HL-60/S4 treated with retinoic acid at 250 ng/mL for 4 days and 3 days (cell line): ENCODE measurements around the gene BEX4.
"Not testable (repeated sequence)": the region's sequence is repeated elsewhere in the genome, so short reads cannot be mapped to it uniquely, and the experiment has no call there.

ENCODE experiments used
- in situ Hi-C: fragments of 300-500 bp; cut with MboI; formaldehyde crosslinking; loops from 2 replicates; pipeline ENCODE4 v1.7.0; 2022; ENCODE audit warnings: low sequenced_read_pairs

BEX4 gene, protein sequence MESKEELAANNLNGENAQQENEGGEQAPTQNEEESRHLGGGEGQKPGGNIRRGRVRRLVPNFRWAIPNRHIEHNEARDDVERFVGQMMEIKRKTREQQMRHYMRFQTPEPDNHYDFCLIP

DNA sequence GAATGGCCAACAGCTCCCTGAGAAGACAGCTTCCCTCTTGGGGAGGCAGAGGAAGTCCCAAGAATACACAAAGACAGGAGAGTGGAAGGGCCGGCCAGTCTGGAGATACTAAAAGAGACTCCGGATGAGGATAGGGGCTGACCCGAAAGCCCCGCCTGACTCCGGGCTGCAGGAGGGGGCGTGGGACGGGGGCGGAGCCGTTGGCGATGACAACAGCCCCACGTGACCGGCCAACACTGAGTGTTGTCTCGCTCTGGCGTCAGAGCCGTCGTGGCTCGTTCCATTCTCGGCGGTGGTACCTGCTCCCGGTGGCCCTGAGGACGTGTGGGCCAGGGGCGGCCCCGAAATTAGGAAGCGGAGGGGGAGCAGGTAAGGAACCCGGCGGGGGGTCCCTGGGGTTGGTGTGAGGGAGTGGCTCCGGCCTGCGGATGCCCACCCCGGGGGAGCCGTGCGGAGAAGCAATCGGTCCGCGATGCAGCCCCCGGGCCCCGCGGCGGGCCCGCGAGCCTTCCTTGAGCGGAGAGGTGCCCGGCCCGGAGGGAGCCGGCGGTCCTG, at the start of gene BEX4:
BEX4 (plus strand) TSS at position 239 of the 555 bp plus-strand sequence. CDS start 1,046 bp downstream, outside the sequence.
- in situ Hi-C loops, result no loop called here

DNA sequence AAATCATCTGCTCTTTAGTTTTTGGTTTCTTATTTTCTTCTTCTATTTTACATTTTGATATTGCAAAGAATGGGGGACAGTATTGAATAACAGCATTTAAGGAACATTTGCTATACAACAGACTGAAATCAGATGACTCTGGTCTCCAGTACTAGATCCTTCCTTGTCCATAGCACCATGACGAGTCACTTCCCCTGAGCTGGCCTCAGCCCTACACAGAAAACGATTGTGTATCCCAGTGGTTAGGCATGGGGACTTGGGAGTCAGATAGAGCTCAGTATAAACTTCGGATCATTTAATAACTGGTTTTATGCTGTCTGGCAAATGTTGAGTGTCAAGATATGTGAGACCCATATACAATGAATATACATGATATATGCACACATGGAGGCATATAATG, 44.7 kb upstream of the BEX4 start:
- in situ Hi-C loops, result loop anchor here (10.0 kb wide), 1 partner anchor 215 kb away; no protein-coding TSS in a partner anchor

DNA sequence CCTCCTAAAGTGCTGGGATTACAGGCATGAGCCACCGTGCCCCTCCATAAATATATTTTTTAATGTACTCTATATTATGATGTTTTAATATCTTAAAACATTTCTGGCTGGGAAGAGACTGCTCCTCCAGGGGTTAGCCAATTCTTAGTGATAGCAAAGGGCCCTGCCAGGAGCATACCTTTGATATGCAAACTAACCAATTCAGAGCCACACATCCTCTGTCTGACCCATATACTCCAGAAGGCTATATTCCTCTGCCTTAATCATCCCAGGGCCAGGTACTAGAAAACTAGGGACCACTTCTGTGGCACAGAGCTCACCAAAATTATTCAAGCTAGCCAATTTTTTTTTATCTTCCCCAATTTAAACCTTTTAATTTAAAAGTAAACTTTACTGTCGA, 43.6 kb upstream of the BEX4 start:
- in situ Hi-C loops, result loop anchor here (10.0 kb wide), 1 partner anchor 217 kb away; no protein-coding TSS in a partner anchor

DNA sequence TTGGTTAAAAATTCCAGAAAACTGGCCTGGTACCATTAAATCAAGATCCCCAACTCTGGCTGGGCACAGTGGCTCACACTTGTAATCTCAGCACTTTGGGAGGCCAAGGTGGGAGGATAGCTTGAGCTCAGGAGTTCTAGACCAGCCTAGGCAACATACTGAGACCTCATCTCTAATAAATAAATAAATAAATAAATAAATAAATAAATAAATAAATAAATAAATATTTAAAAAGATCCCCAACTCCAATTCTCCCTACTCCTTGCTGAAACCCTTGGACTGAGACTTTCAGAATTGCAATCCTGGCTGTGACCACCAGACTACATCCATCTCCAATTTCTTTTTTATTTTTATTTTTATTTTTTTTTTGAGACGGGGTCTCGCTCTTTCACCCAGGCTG, 39.7 kb upstream of the BEX4 start:
- in situ Hi-C loops, result loop anchor here (10.0 kb wide), 1 partner anchor 220 kb away; no protein-coding TSS in a partner anchor

DNA sequence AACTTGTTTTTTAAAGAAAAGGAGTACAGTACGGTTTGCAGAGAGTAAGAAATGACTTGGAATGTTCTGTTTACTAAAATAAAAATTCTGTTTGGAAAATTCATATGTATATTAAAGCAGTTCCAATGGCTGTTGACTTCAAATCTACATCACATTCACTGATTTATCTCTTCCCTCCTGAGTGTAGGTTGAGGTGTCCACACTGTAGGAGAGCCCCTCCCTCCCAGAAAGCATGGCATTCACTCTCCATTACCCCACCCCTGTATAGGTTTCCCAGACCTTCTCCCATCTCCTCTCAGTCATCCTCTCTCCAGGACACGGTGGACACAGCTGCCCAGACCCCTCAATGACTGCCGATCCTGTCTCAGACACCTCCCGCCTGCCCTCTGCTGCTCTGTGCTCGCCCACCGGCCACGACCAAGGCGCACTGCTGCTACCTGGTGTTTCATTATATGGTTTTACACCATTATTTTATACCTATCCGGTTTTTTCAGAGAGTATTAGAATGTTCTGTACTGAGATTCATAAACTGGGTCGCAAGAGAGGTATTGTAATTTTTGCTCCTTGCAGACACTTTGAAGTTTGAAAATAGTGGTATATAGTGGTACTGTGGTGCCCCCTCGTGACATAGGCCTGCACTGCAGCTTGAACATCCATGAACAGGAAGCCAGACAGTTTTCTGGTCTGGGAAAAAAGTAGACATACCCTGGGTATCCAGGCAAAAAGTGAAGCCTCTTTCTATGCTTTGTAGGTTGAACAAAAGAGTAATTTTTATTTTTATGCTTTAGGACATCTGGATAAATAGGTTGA, 38.8 kb upstream of the BEX4 start:
- in situ Hi-C loops, result loop anchor here (10.0 kb wide), 1 partner anchor 221 kb away; no protein-coding TSS in a partner anchor

DNA sequence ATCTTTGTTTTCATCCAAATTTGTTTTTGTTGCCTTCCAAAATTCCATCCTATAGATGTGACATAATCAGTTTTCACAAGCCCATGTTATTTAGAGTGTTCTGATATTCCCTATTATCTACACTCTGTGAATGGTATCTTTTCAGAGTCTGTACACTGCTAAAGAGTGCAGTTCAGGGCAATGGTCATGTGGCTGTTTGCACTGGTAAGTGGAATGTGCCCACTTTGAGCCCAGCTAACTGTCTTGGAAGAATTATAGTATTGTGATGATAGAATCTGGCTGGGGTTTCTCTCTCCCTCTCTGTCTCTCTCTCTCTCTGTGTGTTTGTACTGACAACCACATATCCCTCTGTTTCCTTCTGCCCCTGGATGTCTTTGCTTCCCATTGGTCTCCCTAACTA, 37.4 kb upstream of the BEX4 start:
- in situ Hi-C loops, result loop anchor here (10.0 kb wide), 1 partner anchor 223 kb away; no protein-coding TSS in a partner anchor

DNA sequence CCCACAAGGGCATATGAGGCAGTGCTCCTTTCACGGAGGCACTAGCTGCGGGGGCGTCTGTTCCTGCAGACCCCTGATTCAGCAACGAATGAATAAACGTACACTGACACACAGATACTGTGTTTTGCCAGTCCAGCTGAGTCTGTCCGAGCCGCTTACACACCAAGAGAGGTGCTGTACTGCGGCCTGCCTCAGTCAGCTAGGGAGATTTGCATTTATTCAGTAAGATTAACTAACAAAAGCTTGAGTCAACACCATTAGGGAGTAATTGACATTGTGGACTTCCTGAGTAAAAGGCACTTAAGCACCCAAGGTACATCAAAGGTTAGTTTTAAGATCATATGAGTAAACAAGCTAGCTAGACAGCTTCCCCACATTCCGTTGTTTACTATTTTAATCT, 31.0 kb upstream of the BEX4 start:
- in situ Hi-C loops, result no loop called here

DNA sequence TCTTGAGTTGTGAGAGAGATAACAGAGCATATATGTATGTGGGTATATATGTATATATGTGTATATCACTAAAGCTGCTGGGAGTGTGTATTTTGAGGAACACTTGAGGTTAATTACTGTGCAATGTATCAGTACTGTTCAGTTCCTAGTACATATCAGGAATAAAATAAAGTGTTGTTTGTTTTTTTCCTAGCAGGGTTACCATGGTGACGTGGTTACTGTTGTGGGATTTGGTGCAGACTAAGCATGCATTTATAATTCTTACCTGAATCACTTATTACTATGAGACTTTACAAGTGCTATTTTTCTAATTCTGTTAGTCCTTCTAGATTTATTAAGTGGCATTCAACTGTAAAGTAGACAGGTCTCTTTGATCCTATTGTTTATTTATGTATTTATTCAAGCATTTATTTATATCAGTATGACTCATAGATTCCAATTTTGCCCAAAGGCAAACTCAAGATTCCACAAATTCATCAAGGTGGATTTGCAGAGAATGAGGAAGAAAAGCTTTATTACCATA, 26.9 kb upstream of the BEX4 start:
- in situ Hi-C loops, result no loop called here

DNA sequence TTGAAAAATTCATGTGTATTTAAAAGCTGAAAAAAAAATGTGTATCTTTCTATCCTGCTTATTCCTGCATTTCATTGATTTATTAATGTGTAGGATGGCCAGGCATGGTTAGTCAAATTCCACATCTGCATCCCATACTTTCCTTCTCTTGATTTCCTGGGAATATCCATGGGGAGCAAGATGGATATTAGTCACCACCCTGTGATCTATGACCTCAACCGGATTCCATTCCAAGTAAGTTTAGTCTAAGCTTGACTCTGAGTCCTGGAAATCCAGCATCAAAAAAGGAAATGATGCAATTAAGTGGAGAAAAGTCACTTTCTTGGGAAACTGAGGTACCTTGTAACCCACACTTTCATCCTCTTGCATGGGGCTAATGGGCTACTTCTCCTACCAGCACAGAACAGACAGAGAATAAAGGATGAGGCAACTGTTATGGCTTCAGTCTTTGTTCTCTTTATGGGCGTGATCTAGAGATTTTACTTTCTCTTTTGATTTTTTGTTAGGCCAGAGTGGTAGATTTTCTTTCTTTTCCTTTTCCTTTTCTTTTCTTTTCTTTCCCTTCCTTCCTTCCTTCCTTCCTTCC, 17.1 kb upstream of the BEX4 start:
- in situ Hi-C loops, result no loop called here

DNA sequence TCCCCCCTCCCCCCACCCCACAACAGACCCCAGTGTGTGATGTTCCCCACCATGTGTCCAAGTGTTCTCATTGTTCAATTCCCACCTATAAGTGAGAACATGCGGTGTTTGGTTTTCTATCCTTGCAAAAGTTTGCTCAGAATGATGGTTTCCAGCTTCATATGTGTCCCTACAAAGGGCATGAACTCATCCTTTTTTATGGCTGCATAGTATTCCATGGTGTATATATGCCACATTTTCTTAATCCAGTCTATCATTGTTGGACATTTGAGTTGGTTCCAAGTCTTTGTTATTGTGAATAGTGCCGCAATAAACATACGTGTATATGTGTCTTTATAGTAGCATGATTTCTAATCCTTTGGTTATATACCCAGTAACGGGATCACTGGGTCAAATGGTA, 16.2 kb upstream of the BEX4 start:
- in situ Hi-C loops, result not testable (repeated sequence)

DNA sequence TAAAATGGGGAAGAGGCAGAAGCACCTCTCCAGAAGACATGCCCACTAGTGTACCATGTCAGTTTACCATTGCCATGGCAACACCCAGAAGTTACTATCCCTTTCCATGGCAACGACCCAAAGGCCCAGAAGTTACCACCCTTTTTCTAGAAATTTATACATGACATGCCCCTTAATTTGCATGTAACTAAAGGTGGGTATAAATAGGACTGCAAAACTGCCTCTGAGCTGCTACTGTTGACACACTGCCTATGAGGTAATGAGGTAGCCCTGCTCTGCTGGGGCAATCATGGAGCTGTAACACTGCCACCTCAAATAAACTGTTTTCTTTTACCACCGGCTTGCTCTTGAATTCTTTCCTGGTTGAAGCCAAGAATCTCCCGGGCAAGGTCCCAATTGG, 13.9 kb upstream of the BEX4 start:
- in situ Hi-C loops, result no loop called here

DNA sequence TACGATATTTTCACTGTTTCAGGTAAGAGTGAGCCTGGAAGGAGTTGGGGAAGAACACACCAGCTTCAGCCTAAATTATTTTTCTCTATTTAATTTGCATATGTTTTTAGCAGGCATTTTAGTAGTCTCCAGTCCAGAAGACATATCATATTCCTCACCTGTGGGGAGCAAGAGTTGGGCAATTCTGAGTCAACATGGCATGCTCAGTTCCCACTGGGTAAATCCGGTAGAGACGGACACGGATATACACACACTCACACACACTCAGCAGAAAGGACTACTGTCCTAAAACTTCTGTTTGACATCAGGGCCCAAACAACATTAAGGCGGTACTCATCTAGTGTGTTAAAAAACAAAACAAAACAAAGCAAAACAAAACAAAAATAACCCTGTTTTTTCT, 4.9 kb upstream of the BEX4 start:
- in situ Hi-C loops, result no loop called here

DNA sequence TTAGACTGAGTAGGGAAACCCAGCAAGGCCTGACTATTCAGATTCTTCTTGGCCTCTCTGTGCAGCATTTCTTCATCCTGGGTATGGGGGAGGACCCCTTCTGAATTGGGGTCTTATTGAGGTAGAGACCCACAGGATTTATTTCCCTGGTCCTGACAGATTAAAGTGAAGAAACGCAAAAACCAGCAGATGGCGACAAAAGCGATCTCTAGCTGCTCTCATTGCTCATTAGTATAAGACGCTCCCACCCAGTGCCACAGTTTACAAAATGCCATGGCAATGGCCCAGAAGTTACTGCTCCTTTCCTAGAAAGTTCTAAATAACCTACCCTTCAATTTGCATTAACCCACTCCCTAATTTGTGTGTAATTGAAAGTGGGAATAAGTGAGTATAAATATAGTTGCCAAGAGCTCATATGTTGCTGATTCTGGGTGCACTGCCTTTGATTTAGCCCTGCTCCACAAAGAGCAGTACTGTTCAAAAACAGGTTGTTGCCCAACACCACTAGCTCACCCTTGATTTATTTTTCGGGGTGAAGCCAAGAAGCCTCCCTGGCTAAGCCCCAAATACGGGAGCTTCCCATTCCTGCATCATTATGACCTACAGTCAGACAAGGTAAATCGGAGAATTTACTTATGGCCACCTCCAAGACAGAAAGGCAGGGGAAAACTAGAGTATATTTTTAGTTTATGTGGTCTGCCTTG, 3.7 kb upstream of the BEX4 start:
- in situ Hi-C loops, result no loop called here

DNA sequence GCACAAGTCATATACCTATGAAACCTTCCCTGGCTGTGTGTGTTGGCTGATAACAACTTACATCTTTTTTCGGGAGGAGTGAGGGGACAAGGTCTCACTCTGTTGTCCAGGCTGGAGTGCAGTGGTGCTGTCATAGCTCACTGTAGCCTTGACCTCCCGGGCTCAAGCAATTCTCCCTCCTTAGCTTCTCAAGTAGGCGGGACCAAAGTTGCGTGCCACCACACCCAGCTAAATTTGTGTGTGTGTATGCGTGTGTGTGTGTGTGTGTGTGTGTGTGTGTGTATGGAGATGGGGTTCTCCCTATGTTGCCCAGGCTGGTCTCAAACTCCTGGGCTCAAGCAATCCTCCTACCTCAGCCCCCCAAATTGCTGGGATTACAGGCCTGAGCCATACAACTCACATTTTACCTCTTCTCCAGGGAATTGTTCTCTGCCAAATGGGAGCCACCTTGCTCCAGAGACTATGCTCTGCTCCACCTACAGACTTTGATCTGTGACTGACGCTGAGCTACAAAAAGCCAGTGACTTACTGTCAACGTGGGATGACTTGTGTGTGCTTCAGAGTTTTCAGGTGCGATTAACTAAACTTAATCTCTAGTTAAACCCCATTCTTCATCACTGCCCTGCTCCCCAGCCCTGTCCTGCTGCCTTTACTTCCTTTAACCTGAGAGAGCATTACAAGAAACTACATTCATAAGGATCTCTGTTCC, 2.0 kb upstream of the BEX4 start:
- in situ Hi-C loops, result no loop called here

DNA sequence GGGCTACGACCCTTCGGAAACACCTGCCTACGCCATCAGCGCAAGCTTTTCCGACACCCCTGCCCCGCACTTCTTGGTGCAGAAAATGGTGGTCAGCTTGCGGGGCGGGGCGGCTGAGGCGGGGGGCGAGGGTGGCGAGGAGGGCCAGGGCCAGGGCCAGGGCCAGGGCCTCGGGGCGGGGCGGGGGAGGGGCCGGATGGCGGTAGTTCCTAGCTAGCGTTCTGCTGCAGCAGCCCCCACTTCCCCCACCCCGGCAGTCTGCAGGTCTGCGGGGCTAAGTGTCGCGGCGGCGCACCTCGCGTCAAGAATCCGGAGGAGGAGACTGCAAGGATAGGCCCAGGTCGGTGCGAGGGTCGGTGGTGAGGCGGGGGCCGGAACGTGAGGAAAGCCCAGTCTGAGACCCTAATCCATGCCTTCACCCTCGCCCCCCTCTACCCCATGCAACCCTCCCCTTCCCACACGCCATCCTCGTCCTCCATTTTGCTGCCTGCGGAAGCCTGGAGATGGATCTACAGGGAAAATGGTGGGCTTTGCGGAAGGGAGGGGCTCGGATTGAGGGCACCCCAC, 600 bp downstream of the BEX4 start:
- in situ Hi-C loops, result no loop called here

DNA sequence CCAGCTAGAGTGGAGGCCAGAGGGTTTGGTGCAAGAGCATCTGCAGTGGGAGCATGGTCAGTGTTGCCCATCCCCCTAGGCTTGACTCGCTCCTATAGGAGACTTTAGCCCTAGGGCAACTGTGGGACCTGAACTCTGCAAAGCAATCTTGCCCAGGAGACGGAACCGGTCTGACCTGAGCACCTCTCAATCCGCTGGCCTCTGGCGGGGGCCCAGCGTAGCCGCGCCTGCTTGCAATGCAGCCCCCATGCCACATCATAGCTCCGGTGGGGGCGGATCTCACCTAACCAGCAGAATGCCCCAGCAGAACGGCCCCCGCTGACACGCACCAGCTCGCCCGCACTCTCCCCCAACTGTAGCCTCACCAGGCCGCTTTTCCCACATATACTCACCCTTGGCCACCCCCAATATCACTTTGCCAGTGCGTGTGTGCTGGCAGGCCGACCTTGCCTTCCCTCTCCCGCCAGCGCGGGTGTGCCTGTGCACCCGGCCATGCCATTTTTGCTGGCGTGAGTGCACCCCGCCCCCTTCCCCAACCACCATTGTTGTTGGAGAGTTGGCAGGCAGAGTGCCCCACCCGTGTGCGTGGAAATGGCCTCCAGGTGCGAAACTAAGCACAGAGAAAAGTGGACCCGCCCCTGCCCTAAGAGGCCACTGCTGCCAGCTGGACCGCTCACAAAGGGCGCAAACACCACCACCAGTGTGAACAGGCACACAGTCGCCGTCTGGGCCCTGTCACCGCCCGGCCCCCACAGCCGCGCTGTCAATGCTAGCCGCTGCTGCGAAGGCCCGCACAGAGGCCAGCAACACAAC, 5.8 kb downstream of the BEX4 start:
- in situ Hi-C loops, result no loop called here

DNA sequence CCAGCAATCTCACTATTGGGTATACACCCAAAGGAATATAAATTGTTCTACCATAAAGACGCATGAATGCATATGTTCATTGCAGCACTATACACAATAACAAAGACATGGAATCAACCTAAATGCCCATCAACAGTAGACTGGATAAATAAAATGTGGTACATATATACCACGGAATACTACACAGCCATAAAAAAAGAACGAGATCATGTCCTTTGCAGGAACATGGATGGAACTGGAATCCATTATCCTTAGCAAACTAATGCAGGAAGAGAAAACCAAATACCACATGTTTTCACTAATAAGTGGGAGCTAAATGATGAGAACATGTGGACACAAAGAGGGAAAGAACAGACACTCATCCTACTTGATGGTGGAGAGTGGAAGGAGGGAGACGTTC, 11.0 kb downstream of the BEX4 start:
- in situ Hi-C loops, result not testable (repeated sequence)

DNA sequence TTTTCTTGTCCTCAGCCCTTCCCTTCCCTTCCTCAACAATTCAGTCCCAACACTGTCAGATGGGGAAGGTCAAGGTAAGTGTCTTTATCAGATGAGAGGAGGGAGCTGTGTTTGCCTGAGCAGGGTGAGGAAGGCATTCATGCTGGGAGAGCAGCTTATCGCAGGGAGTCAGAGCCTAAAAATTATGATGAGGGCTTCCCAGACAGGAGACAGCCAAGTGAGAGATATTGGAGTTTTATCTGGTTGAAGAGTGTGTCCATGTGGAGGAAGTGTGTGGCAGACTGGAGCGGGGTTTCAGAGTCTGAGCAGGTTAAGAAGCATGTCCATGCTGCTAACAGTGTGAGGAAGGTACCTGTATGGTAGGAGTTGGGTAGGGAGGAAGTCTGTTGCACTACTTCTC, 18.4 kb downstream of the BEX4 start:
- in situ Hi-C loops, result no loop called here

DNA sequence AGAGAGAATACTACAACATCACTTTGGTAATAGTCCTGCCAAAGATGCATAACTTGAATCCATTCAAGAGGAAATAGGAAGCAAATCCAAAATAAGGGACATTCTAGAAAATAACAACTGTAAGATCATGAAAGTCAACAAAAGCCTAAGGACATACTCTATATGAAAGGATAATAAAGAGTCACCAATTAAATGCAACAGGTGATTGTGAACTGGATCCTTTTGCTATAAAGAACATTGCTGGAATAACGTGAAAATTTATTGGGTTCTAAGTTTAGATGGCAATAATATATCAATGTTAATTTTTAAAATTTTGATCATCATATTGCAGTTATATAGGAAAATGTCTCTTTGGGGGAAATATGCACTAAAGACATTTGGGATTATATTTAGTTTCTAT, 20.0 kb downstream of the BEX4 start:
- in situ Hi-C loops, result no loop called here
